Measurements from ENCODE around the gene LUC7L2.
A peak's percentile ranks its signal among the peaks of the same experiment; 100 is the strongest.
"Not testable (repeated sequence)": the region's sequence is repeated elsewhere in the genome, so short reads cannot be mapped to it uniquely, and the experiment has no call there.

LUC7L2 gene

DNA sequence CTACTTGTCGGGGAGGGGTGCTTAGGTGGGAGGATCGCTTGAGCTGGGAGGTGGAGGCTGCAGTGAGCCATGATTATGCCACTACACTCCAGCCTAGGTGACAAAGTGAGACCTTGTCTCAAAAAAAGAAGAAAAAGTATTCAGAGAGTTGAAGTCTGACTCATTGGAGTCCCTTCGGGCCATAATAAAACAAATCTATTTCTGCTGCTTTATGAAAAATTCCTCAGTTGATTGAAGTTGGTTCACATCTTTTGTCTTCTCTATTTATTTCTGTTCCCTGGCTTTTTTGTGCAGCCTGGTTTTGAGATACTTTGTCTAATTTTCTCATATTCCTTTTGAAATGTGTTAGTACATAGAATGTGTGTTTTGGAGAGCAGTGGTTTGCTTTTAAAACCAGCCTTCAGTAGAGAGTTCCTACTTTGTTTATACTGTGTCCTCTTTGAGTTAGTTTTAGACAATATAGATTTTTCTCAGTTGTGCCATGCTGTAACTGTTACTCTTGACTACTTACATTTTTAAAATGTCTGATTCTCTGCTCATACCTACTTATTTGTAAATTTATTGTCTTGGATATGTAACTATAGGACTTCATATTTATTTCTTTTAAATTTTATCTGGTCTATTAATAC is 36.7 kb downstream of the LUC7L2 start:
- peaks cover 94% of the 10 kb centered on the region for H3K36me3 Mint-ChIP-seq (ENCODE audit: low read depth)
- H3K27ac Mint-ChIP-seq, result no peak overlapping the region
- H3K4me3 Mint-ChIP-seq, result no peak overlapping the region
- no peaks in the 10 kb centered on the region for H3K9me3 Mint-ChIP-seq
- no peaks in the 10 kb centered on the region for H3K27me3 Mint-ChIP-seq
- H3K4me1 Mint-ChIP-seq (ENCODE audit: low read depth), result peaks cover 49% of the 10 kb centered on the region
- no peak for DNase-seq

DNA sequence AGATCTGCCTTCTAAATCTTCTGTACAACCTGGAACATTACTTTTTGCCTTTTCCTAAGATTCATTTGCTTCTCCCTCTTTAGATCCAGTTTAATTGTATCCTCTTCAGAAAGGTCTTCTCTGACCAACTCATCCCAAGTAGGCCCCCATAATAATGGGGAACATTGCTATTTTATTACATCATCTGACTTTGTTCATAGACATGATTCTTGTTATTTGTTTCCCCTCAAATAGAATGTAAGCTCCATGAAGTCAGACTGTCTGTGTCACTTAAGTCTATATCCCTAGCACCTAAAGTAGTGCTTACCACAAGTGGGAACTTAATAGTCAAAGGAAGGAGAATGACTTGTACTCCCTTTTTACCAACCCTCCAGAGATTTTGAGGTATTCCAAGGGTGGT is 37.5 kb downstream of the LUC7L2 start:
- Mint-ChIP-seq H3K4me3 (no peak overlapping the region), H3K27ac (peak overlapping the region; percentile 12), H3K4me1 (ENCODE audit: low read depth) (peaks cover 45% of the 10 kb centered on the region), H3K9me3 (no peaks in the 10 kb centered on the region), H3K36me3 (ENCODE audit: low read depth) (peaks cover 94% of the 10 kb centered on the region), H3K27me3 (no peaks in the 10 kb centered on the region)
- DNase-seq, result no peak

DNA sequence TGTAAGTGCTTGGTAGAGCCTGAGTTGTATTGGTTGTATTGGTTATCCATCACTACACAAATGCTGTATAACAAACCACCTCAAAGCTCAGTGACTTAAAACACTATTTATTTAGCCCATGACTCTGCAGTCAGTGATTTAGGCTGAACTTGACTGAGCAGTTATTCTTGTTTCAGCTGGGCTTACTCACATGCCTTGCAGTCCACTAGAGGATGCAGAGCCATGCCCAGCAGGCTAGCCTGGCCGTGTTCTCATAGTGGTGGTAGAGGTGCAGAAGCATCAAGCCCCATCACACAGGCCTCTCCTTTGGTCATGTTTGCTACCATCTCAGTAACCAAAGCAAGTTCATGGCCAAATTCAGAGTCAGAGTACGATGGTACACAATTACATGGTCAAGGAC is 43.9 kb downstream of the LUC7L2 start:
- no peaks in the 10 kb centered on the region for H3K27me3 Mint-ChIP-seq
- no peak overlapping the region for H3K4me3 Mint-ChIP-seq
- H3K9me3 Mint-ChIP-seq, result no peaks in the 10 kb centered on the region
- H3K36me3 Mint-ChIP-seq (ENCODE audit: low read depth), result peaks cover 93% of the 10 kb centered on the region
- H3K27ac Mint-ChIP-seq, result peak overlapping the region; percentile 22
- H3K4me1 Mint-ChIP-seq (ENCODE audit: low read depth), result peaks cover 2% of the 10 kb centered on the region
- DNase-seq, result no peak

DNA sequence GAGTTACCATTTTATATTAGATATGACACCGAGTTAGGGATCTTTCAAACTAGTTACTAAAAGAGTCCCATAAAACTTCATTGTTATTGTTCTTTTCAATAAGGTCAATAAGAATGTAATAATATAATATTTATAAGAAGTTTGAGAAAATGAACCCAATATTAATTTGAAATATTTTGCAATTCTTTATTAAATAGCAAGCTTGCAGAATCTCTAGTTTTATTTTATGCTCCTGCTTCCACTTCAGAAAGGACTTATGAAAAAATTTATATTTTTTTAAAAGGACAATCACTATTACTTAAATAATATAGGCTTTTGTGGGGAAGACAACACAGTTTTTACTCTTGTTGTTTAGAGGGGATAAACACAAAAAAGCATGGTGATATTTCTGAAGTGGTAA is 47.9 kb downstream of the LUC7L2 start:
- DNase-seq, result no peak
- Mint-ChIP-seq H3K9me3 (no peaks in the 10 kb centered on the region), H3K4me3 (no peak overlapping the region), H3K4me1 (ENCODE audit: low read depth) (peaks cover 1% of the 10 kb centered on the region), H3K27me3 (no peaks in the 10 kb centered on the region), H3K36me3 (ENCODE audit: low read depth) (peaks cover 91% of the 10 kb centered on the region), H3K27ac (peak overlapping the region; percentile 37)

DNA sequence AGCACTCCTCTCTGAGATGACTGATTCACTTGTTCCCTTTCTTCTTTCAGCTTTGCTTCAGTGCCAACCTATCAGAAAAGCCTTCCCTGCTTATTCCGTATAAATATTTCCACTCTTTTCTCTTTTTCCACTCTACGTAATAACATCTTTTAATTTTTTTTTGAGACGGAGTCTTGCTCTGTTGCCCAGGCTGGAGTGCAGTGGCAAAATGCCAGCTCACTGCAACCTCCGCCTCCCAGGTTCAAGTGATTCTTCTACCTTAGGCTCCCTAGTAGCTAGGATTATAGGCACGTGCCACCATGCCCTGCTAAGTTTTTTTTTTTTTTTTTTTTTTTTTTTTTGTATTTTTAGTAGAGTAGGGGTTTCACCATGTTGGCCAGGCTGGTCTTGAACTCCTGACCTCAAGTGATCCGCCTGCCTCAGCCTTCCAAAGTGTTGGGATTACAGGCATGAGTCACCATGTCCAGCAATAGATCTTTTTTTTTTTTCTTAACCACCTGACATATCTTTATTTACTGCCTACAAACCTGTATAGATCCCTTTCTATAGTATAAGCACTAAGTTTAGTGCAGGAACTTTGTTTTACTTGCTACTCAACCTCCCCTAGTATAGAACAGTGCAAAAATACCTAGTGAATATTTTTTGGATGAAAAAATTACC is 55.2 kb downstream of the LUC7L2 start:
- Mint-ChIP-seq H3K27ac (peak overlapping the region; percentile 47), H3K36me3 (ENCODE audit: low read depth) (peaks cover 94% of the 10 kb centered on the region)
- not testable (repeated sequence) for H3K4me3 Mint-ChIP-seq; DNase-seq; H3K27me3 Mint-ChIP-seq; H3K9me3 Mint-ChIP-seq; H3K4me1 Mint-ChIP-seq (ENCODE audit: low read depth)

DNA sequence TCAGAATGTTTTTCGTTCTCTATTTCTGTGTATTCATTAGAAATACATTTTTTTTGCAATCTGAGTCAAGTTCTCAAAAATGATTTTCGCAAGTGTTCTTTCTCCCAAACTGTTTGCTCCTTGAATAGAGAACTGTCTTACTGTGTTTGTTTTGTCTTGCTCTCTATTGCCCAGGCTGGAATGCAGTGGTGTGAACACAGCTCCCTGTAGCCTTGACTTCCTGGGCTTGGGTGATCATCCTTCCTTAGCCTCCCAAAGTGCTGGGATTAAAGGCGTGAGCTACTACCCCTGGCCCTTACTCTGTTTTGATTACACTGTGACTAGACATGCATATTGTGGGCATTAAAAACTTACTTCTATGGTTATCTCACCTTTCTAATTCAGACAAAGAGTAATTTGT is 56.7 kb downstream of the LUC7L2 start:
- Mint-ChIP-seq H3K27ac (peak overlapping the region; percentile 23), H3K4me3 (no peak overlapping the region), H3K9me3 (no peaks in the 10 kb centered on the region)

DNA sequence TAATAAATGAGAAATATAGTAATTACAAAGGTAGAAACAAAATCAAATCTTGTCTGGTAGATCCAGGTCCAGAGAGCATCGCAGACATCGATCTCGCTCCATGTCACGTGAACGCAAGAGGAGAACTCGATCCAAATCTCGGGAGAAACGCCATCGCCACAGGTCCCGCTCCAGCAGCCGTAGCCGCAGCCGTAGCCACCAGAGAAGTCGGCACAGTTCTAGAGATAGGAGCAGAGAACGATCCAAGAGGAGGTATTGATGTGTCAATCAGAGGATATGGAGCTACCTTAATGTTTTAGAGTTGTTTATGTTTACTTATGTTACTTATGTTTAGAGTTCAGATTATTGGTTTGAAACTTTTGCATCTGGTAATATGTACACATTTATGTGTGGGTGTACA is 57.8 kb downstream of the LUC7L2 start:
- H3K36me3 Mint-ChIP-seq (ENCODE audit: low read depth), result peaks cover 96% of the 10 kb centered on the region
- H3K4me3 Mint-ChIP-seq, result no peak overlapping the region

More for the DNA sequence above, 56.7 kb downstream of the LUC7L2 start:
- Mint-ChIP-seq H3K36me3 (ENCODE audit: low read depth) (peaks cover 98% of the 10 kb centered on the region), H3K4me1 (ENCODE audit: low read depth) (no peaks in the 10 kb centered on the region), H3K27me3 (no peaks in the 10 kb centered on the region)
- no peak for DNase-seq

DNA sequence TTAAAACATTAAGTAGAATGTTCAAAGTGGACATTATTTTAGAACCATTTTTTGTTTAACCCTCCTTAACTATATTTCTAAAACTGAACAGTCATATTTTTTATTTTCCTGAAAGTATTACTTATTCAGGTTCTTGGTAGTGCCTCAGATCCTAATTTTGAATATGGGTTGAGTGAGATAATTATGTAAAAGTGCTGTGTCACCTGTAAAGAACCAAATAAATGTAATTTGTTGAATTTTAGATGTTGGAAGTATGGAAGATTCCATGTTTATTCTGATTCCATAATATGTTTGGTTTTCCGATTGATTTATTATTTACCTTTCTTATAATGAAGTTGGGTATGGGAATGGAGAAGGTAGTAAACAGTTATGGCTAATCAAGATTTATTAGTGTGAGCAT is 61.4 kb downstream of the LUC7L2 start:
- H3K9me3 Mint-ChIP-seq, result no peaks in the 10 kb centered on the region

More for the DNA sequence above, 57.8 kb downstream of the LUC7L2 start:
- Mint-ChIP-seq H3K27me3 (no peaks in the 10 kb centered on the region), H3K27ac (peak overlapping the region; percentile 68), H3K4me1 (ENCODE audit: low read depth) (no peaks in the 10 kb centered on the region), H3K9me3 (no peaks in the 10 kb centered on the region)
- no peak for DNase-seq

DNA sequence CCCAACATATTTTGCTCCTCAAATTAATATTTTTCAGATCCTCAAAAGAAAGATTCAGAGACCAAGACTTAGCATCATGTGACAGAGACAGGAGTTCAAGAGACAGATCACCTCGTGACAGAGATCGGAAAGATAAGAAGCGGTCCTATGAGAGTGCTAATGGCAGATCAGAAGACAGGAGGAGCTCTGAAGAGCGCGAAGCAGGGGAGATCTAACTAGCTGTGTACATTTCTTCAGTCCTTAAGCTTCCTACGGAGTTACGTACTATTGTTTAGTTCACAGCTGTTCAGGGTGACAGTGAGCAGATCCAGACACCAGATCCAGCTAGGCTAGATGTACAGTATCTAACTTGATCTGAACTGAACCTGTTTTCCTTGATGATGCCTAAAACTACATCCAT is 62.4 kb downstream of the LUC7L2 start:
- no peak overlapping the region for H3K4me3 Mint-ChIP-seq
- H3K36me3 Mint-ChIP-seq (ENCODE audit: low read depth), result peaks cover 90% of the 10 kb centered on the region
- H3K27me3 Mint-ChIP-seq, result no peaks in the 10 kb centered on the region
- peak overlapping the region; percentile 10 for H3K27ac Mint-ChIP-seq
- no peaks in the 10 kb centered on the region for H3K9me3 Mint-ChIP-seq
- H3K4me1 Mint-ChIP-seq (ENCODE audit: low read depth), result no peaks in the 10 kb centered on the region
- DNase-seq, result no peak

More for the DNA sequence above, 61.4 kb downstream of the LUC7L2 start:
- Mint-ChIP-seq H3K4me3 (no peak overlapping the region), H3K27ac (peak overlapping the region; percentile 24), H3K27me3 (no peaks in the 10 kb centered on the region), H3K4me1 (ENCODE audit: low read depth) (no peaks in the 10 kb centered on the region), H3K36me3 (ENCODE audit: low read depth) (peaks cover 91% of the 10 kb centered on the region)
- no peak for DNase-seq

DNA sequence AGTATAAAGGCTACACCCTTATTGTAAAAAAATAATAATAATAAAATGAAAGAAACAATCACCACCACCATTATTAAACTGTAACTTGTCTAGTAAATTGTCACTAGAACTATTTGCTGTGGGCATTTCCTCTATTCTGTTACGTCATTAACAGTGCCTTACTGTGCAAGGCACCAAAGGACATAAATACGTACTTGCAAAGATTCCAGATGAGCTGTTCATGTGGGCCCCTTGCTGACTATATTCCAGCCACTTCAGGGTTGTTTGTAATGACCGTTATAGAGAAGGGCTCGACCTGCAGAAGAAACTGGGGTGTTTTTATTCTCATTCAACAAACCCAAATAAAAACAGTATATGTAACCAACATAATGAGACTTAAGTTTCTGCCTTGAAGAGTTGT is 63.4 kb downstream of the LUC7L2 start:
- no peaks in the 10 kb centered on the region for H3K9me3 Mint-ChIP-seq
- no peaks in the 10 kb centered on the region for H3K4me1 Mint-ChIP-seq (ENCODE audit: low read depth)
- no peaks in the 10 kb centered on the region for H3K27me3 Mint-ChIP-seq
- no peak for DNase-seq
- no peak overlapping the region for H3K4me3 Mint-ChIP-seq
- no peak overlapping the region for H3K27ac Mint-ChIP-seq
- H3K36me3 Mint-ChIP-seq (ENCODE audit: low read depth), result peaks cover 90% of the 10 kb centered on the region

DNA sequence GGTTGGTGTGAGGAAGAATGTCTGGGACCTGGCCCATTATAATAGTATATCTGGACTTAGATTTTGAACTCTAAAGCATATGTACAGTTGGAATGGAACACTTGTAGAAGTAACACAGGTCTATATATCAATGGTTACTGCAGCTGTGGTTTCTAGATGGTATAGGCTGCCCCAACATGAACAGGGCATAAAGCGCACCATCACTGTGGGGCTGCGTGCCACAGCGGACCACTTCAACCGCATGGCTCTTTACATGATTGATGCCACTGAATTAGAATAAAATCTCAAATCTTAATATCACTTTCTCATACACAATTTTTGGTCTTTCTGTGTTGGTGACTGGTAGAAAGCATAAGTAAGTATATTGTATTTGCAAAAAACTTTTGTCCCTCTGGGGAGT is 64.3 kb downstream of the LUC7L2 start:
- DNase-seq, result no peak
- peak overlapping the region; percentile 61 for H3K27ac Mint-ChIP-seq
- no peaks in the 10 kb centered on the region for H3K27me3 Mint-ChIP-seq
- H3K9me3 Mint-ChIP-seq, result no peaks in the 10 kb centered on the region
- H3K4me1 Mint-ChIP-seq (ENCODE audit: low read depth), result no peaks in the 10 kb centered on the region
- no peak overlapping the region for H3K4me3 Mint-ChIP-seq
- peaks cover 88% of the 10 kb centered on the region for H3K36me3 Mint-ChIP-seq (ENCODE audit: low read depth)

DNA sequence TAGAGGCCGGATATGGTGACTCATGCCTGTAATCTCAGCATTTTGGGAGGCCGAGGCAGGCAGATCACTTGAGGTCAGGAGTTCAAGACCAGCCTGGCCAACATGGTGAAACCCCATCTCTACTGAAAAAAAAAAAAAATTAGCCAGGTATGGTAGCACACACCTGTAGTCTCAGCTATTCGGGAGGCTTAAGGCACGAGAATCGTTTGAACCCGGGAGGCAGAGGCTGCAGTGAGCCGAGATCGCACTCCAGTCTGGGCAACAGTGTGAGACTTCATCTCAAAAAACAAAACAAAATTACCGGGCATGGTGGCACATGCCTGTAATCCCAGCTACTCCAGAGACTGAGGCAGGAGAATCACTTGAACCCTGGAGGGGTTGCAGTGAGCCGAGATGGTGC is 66.0 kb downstream of the LUC7L2 start:
- not testable (repeated sequence) for H3K4me3 Mint-ChIP-seq; H3K9me3 Mint-ChIP-seq; DNase-seq; H3K27ac Mint-ChIP-seq; H3K27me3 Mint-ChIP-seq; H3K4me1 Mint-ChIP-seq (ENCODE audit: low read depth)
- H3K36me3 Mint-ChIP-seq (ENCODE audit: low read depth), result peaks cover 81% of the 10 kb centered on the region

DNA sequence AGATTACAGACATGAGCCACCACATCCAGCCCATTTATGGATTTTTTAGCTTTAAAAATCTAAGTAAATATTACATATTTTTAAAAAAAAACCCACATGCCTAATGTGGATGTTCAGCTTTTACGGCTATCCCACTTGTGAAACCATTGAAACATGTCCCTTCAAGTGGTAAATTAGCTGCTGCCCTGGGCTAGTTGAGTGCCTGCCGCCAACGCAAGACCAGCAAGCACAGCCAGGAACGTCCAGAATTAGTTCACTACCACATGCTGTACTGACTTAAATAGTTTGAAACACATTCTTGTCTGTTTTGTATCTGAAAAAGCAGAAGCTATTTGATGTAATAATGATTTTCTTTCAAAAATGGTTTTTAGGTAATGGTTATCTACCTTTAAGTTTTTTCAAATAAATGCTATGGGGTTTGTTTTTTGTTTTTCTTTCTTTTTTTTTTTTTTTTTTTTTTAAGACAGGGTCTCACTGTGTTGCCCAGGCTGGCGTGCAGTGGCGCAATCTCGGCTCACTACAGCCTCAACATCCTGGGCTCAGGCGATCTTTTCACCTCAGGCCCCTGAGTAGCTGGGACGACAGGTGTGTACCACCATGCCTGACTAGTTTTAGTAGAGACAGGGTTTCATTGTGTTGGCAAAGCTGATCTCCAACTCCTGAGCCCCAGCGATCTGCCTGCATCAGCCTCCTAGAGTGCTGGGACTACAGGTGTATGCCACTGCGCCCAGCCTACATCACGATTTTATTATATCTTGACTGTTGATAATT is 66.7 kb downstream of the LUC7L2 start:
- Mint-ChIP-seq H3K4me3 (no peak overlapping the region), H3K27me3 (no peaks in the 10 kb centered on the region), H3K36me3 (ENCODE audit: low read depth) (peaks cover 74% of the 10 kb centered on the region), H3K9me3 (no peaks in the 10 kb centered on the region), H3K4me1 (ENCODE audit: low read depth) (no peaks in the 10 kb centered on the region), H3K27ac (no peak overlapping the region)
- DNase-seq, result no peak

DNA sequence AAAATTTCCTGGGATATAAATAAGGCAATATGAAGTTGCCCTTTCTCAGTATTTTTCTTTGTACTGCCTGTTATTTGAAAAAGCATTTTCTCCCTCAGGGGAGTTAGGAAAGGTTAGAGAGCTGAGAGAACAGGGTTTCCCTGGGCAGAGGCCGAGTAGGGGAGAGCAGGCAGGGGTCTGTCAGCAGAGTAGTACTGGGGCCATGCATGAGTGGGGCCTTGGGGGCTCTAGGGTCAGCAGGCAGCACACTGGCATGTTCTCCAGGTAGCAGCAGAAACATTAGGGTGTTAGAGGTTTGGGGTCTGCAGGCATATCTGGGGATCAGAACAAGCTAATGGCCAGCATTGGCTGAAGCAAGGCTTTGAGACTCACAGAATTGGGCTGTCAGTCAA is 67.3 kb downstream of the LUC7L2 start:
- Mint-ChIP-seq H3K27ac (peak overlapping the region; percentile 32), H3K9me3 (no peaks in the 10 kb centered on the region), H3K4me3 (no peak overlapping the region), H3K4me1 (ENCODE audit: low read depth) (no peaks in the 10 kb centered on the region), H3K36me3 (ENCODE audit: low read depth) (peaks cover 73% of the 10 kb centered on the region), H3K27me3 (no peaks in the 10 kb centered on the region)
- DNase-seq, result no peak

DNA sequence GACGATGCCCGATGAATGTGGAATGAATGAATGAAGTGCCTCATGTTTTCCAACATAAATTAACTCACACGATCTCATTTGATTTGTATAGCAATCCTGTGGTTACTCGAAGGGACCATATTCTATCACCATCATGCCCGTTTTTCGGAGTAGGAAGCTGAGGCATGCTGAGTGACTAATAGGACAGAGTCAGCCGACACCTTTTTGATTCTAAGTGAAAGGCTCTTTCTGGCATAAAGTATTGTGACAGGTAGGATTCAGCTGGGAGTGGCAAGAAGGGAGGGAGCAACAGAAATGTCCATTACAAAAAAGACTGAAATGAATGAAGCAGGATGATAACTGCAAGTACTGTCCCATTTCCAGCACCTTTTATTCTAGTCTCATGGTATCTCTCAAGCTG is 68.1 kb downstream of the LUC7L2 start:
- H3K4me1 Mint-ChIP-seq (ENCODE audit: low read depth), result no peaks in the 10 kb centered on the region
- H3K27ac Mint-ChIP-seq, result peak overlapping the region; percentile 37
- no peak for DNase-seq
- no peaks in the 10 kb centered on the region for H3K27me3 Mint-ChIP-seq
- peaks cover 69% of the 10 kb centered on the region for H3K36me3 Mint-ChIP-seq (ENCODE audit: low read depth)
- no peak overlapping the region for H3K4me3 Mint-ChIP-seq
- no peaks in the 10 kb centered on the region for H3K9me3 Mint-ChIP-seq
